Measurements from ENCODE around the gene VDR. TPM values are rescaled to one million over a fixed set of nuclear protein-coding genes. Genes with fewer than 3 reads are reported as not detected.
A peak's percentile ranks its signal among the peaks of the same experiment; 100 is the strongest.

VDR gene
- total and polyA plus RNA-seq, 8 donors, result 1.2 to 5.5 (median 2.0) TPM

DNA sequence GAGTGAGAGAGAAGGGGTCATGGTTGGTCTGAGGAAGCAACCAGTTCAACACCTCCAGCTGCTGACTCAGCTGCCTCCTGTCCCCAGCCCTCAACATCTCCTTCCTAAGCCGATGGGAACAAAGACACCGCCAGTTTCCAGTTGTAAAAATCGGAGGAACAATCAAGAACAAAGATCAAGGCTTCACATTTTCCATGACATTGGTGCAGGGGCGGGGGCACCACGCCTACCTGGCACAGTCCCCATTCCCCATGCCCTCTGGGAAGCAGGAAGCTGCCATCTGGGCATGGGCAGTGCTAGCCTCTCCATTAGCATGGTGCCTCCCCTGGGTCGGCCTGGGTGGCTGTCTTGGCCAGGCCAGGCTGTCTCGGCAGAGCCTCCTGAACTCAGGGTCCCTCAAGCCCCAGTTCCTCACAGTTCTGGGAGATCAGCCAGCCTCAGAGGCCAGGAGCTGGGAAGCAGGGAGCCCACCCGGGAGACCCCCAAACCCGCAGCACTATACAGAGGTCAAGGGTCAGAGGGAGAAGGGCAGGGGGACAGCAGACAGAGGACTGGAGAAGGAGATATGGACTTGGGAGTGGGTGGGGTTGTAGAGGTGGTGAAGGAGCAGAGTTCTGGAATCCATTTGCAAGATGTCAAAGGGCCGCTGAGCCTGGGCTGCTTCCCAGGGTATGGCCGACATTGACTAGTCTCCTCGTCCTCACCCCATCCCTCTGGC is 39.0 kb upstream of the VDR start:
- intact Hi-C loops (cut with DNase I), result no loop called here
- Histone ChIP-seq H3K27me3 (peaks cover 0 to 4% (median 0%) of the 10 kb centered on the region in 4 donors), H3K27ac (no peak overlapping the region), H3K4me1 (peaks cover 0 to 4% (median 0%) of the 10 kb centered on the region in 3 donors), H3K9me3 (no peaks in the 10 kb centered on the region), H3K36me3 (no peaks in the 10 kb centered on the region), H3K4me3 (no peak overlapping the region)
- ATAC-seq (peak in 3 of 4 donors; percentile 23 to 42 (median 39)), FAIRE-seq (no peak), DNase-seq (peak in 2 of 6 donors; percentile 25 to 48)
- TF ChIP-seq, protein P1, sequence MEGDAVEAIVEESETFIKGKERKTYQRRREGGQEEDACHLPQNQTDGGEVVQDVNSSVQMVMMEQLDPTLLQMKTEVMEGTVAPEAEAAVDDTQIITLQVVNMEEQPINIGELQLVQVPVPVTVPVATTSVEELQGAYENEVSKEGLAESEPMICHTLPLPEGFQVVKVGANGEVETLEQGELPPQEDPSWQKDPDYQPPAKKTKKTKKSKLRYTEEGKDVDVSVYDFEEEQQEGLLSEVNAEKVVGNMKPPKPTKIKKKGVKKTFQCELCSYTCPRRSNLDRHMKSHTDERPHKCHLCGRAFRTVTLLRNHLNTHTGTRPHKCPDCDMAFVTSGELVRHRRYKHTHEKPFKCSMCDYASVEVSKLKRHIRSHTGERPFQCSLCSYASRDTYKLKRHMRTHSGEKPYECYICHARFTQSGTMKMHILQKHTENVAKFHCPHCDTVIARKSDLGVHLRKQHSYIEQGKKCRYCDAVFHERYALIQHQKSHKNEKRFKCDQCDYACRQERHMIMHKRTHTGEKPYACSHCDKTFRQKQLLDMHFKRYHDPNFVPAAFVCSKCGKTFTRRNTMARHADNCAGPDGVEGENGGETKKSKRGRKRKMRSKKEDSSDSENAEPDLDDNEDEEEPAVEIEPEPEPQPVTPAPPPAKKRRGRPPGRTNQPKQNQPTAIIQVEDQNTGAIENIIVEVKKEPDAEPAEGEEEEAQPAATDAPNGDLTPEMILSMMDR (IDR thresholded peaks at IDR 0.05), result no peak
- WGBS, 2 donors, result 58 to 62% methylated on average over 11 to 12 of the region's 12 CpGs

GRCh38 chr12:47942614-47943225 is 37.9 kb upstream of the VDR start:
- DNase-seq, result no peak
- no peak for ATAC-seq
- Histone ChIP-seq H3K27me3 (peaks cover 0 to 4% (median 0%) of the 10 kb centered on the region in 4 donors), H3K36me3 (no peaks in the 10 kb centered on the region), H3K4me1 (peaks cover 0 to 4% (median 0%) of the 10 kb centered on the region in 3 donors), H3K27ac (no peak overlapping the region), H3K9me3 (no peaks in the 10 kb centered on the region), H3K4me3 (no peak overlapping the region)
- WGBS, 2 donors, result 52 to 58% methylated on average over 30 to 31 of the region's 31 CpGs
- no peak for FAIRE-seq
- TF ChIP-seq, protein P1 (IDR thresholded peaks at IDR 0.05), result no peak
- intact Hi-C loops (cut with DNase I), result no loop called here

- Histone ChIP-seq H3K36me3 (no peaks in the 10 kb centered on the region), H3K27ac (no peak overlapping the region), H3K9me3 (no peaks in the 10 kb centered on the region), H3K4me3 (no peak overlapping the region), H3K4me1 (peaks cover 0 to 4% (median 0%) of the 10 kb centered on the region in 3 donors), H3K27me3 (peaks cover 0 to 4% (median 0%) of the 10 kb centered on the region in 4 donors)
- peak in 4 of 6 donors; percentile 45 to 79 (median 52) for DNase-seq
- 25 to 26% methylated on average over 40 of the region's 40 CpGs for WGBS, 2 donors
- FAIRE-seq, result no peak
- peak; percentile 70 to 82 (median 70) for ATAC-seq
- TF ChIP-seq, protein P1 (IDR thresholded peaks at IDR 0.05), result no peak
- intact Hi-C loops (cut with DNase I), result no loop called here
Measured at GRCh38 chr12:47941871-47942613, 37.2 kb upstream of the VDR start.

DNA sequence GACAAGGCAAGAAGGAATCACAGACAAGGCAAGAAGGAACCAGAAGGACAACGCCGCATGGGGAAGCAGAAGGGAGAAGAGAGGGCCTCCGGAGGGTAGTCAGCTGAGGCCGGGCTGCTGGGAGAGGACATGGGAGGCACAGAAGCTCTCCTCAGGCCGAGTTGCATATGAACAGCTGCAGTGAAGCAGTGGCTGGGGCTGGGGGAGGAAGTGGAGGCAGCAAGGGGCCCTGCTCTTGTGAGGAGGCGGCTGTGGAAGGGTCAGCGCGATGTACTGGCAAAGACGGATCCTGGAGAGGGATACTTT is 36.6 kb upstream of the VDR start:
- no peaks in the 10 kb centered on the region for H3K36me3 ChIP-seq
- no peak for ATAC-seq
- H3K27me3 ChIP-seq, result peaks cover 0 to 4% (median 0%) of the 10 kb centered on the region in 4 donors
- WGBS, 2 donors, result 88 to 93% methylated on average over 9 of the region's 9 CpGs
- H3K27ac ChIP-seq, result no peak overlapping the region
- H3K4me1 ChIP-seq, result peaks cover 0 to 4% (median 0%) of the 10 kb centered on the region in 3 donors
- intact Hi-C loops (cut with DNase I), result no loop called here
- DNase-seq, result no peak
- no peak overlapping the region for H3K4me3 ChIP-seq
- TF ChIP-seq, protein P1 (IDR thresholded peaks at IDR 0.05), result no peak
- no peak for FAIRE-seq
- H3K9me3 ChIP-seq, result no peaks in the 10 kb centered on the region

Data from pancreas (tissue), 10 donors.